Glutamatergic neuron (in vitro differentiated cells): ENCODE results near the gene HP. TPM values are rescaled to one million over a fixed set of nuclear protein-coding genes. Genes with fewer than 3 reads are reported as not detected.
"Not testable (repeated sequence)": the region's sequence is repeated elsewhere in the genome, so short reads cannot be mapped to it uniquely, and the experiment has no call there.

Experiments used
- DNase-seq: peaks from one replicate; pipeline ENCODE4 v3.0.0; 2022
- H3K27ac Mint-ChIP-seq: one replicate; pipeline ENCODE4 v1.8.0; 2020; ENCODE audit warnings: mild to moderate bottlenecking, mixed read lengths, inconsistent platforms; ENCODE audit not compliant: unreplicated experiment
- H3K27me3 Mint-ChIP-seq: one replicate; pipeline ENCODE4 v1.8.0; 2020; ENCODE audit warnings: mild to moderate bottlenecking, moderate library complexity, mixed read lengths, inconsistent platforms; ENCODE audit not compliant: unreplicated experiment
- H3K36me3 Mint-ChIP-seq: one replicate; pipeline ENCODE4 v1.8.0; 2020; ENCODE audit warnings: mild to moderate bottlenecking, mixed read lengths, inconsistent platforms; ENCODE audit not compliant: unreplicated experiment
- H3K4me1 Mint-ChIP-seq: one replicate; pipeline ENCODE4 v1.8.0; 2020; ENCODE audit warnings: mild to moderate bottlenecking, low read depth, mixed read lengths, inconsistent platforms; ENCODE audit not compliant: unreplicated experiment
- H3K4me3 Mint-ChIP-seq: one replicate; pipeline ENCODE4 v1.8.0; 2020; ENCODE audit warnings: mild to moderate bottlenecking, mixed read lengths, inconsistent platforms; ENCODE audit not compliant: unreplicated experiment
- H3K9me3 Mint-ChIP-seq: one replicate; pipeline ENCODE4 v1.8.0; 2020; ENCODE audit warnings: mild to moderate bottlenecking, moderate library complexity, mixed read lengths, inconsistent platforms; ENCODE audit not compliant: unreplicated experiment
- CTCF ChIP-seq: fragments of 200-600 bp; sonication (generic); IDR thresholded peaks from one replicate; pipeline ENCODE4 v1.5.0; 2021; ENCODE audit not compliant: partially characterized antibody, unreplicated experiment
- total RNA-seq: library from RNA; stranded (reverse); fragmentation: NEBNext Ultra II Directional; extraction: Animal tissue kit (Norgen Biotek cat#: 25700); gene quantifications from one replicate; pipeline ENCODE4 v1.2.1, GENCODE V29; 2021; ENCODE audit not compliant: unreplicated experiment

HP gene
- total RNA-seq, 1 donor from 2014 or later = not detected

DNA sequence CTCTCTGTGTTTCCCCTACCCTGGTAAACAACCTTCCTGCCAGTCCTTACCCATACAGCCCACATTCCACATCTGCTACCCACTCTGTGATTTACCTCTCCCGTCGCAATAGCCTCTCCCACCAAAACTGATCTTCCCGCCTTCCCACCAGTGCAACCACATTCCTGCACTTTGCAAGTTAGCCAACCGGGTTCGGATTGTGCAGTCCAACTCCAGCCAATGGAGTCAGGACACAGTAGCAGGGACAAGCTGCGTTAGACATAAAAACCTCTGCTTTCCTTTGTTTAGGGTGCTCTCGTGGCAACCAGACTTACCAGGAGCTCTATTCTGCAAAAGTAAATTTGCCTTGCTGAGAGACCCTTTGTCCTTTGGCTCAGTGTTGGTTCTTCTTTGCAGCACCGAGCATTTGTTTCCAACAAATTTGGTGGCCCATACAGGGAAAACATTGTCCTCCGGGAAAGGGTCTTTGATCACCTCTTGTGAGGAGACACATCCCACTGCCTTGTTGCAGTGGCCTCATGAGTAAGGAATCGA is 10.1 kb downstream of the HP start:
- Mint-ChIP-seq H3K9me3 (no peaks in the 10 kb centered on the region), H3K27ac (no peak overlapping the region), H3K4me1 (no peaks in the 10 kb centered on the region), H3K4me3 (no peak overlapping the region), H3K27me3 (peaks cover 3% of the 10 kb centered on the region), H3K36me3 (peaks cover 5% of the 10 kb centered on the region)
- TF ChIP-seq CTCF = no peak
- no peak for DNase-seq

DNA sequence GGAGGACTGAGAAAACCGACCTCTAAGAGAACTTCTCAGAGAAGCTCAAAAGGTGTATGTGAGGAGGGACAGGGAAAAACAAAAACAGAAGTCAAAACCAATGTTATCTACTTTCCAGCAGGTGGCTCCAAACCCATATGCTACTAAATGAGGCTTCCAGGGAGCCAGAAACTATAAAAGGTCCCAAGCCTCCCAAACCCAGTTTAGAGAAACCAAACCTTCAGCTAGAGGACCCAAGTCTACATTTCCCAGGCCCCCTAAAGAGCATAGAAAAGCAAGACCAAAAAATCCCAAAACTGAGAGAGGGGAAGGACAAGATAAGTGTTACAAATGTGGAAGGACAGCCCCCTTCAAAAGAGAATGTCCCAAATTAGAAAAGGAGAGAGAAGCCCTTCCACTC is 12.4 kb downstream of the HP start:
- H3K36me3 Mint-ChIP-seq = peaks cover 5% of the 10 kb centered on the region
- TF ChIP-seq CTCF = peak; percentile 42
- no peaks in the 10 kb centered on the region for H3K4me1 Mint-ChIP-seq
- DNase-seq = no peak
- H3K4me3 Mint-ChIP-seq = no peak overlapping the region
- H3K27ac Mint-ChIP-seq = no peak overlapping the region
- peaks cover 3% of the 10 kb centered on the region for H3K27me3 Mint-ChIP-seq
- no peaks in the 10 kb centered on the region for H3K9me3 Mint-ChIP-seq

DNA sequence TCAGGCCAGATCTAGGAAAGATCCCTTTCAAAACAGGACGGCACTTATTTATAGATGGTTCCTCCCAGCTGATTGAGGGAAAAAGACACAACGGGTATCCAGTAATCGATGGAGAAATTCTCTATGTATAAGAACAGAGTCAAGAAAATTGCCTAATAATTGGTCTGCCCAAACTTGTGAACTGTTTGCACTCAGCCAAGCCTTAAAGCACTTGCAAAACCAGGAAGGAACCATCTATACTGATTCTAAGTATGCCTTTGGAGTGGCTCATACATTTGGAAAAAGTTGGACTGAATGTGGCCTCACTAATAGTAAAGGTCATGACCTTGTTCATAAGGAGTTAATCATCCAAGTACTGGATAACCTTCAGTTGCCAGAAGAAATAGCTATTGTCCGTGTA is 14.6 kb downstream of the HP start:
- Mint-ChIP-seq H3K4me1 (peaks cover 3% of the 10 kb centered on the region), H3K4me3 (no peak overlapping the region), H3K27ac (no peak overlapping the region), H3K27me3 (no peaks in the 10 kb centered on the region), H3K36me3 (peaks cover 5% of the 10 kb centered on the region), H3K9me3 (peaks cover 1% of the 10 kb centered on the region)
- no peak for DNase-seq
- no peak for TF ChIP-seq CTCF

GRCh38 chr16:72072514-72073342 is 18.4 kb downstream of the HP start:
- DNase-seq = no peak
- TF ChIP-seq CTCF = no peak
- Mint-ChIP-seq H3K4me1 (peaks cover 3% of the 10 kb centered on the region), H3K27ac (no peak overlapping the region), H3K27me3 (no peaks in the 10 kb centered on the region), H3K36me3 (no peaks in the 10 kb centered on the region), H3K9me3 (peaks cover 2% of the 10 kb centered on the region), H3K4me3 (no peak overlapping the region)

GRCh38 chr16:72073560-72074230 is 19.4 kb downstream of the HP start:
- Mint-ChIP-seq H3K36me3 (no peaks in the 10 kb centered on the region), H3K4me3 (no peak overlapping the region), H3K9me3 (peaks cover 2% of the 10 kb centered on the region), H3K27ac (no peak overlapping the region), H3K4me1 (peaks cover 3% of the 10 kb centered on the region), H3K27me3 (no peaks in the 10 kb centered on the region)
- no peak for DNase-seq
- no peak for TF ChIP-seq CTCF

DNA sequence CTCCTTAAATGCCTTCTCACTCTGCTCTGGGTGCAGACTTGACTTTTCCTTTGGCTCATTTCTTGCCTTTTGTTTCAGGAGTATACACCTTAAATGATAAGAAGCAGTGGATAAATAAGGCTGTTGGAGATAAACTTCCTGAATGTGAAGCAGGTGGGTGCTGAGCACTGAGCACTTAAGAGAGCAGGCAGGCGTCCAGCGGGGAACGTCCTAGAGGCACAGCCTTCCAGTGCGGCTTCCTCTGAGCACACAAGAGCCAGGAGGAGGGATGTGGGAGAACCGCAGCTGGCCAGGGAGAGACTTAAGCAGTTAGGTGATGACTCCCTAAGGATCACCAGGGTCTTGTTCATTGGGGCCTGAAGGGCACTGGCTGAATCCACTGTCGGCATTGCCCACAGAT is 20.8 kb downstream of the HP start:
- H3K27me3 Mint-ChIP-seq, H3K27ac Mint-ChIP-seq, H3K4me1 Mint-ChIP-seq, H3K4me3 Mint-ChIP-seq, H3K36me3 Mint-ChIP-seq, DNase-seq, H3K9me3 Mint-ChIP-seq: not testable (repeated sequence)

DNA sequence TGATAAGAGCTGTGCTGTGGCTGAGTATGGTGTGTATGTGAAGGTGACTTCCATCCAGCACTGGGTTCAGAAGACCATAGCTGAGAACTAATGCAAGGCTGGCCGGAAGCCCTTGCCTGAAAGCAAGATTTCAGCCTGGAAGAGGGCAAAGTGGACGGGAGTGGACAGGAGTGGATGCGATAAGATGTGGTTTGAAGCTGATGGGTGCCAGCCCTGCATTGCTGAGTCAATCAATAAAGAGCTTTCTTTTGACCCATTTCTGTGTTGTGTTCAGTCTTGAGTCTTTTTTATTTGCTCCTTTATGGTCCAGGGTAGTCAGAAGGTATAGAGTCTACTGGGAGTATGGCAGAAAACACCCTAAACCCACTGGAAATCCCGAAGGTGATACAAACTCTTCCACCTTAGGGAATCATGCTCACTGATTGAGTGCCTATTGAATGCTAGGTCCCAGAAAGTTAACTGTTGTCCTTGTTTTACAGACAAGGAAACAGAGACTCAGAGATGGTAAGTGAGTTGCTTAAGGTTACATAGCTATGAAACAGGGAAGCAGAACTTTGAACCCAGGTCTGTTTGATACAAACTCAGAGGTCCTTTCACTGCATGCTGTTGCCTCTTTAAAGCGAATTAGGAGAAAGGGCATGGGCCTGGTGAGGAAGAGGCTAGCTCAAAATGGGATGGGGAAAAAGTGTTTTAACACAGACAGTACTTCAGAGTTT is 22.8 kb downstream of the HP start:
- not testable (repeated sequence) for H3K4me3 Mint-ChIP-seq, H3K27me3 Mint-ChIP-seq, H3K4me1 Mint-ChIP-seq, H3K36me3 Mint-ChIP-seq, H3K27ac Mint-ChIP-seq, DNase-seq, H3K9me3 Mint-ChIP-seq
